PC-3 (cell line): ENCODE results near the gene IQCE.

Source experiments
- CTCF ChIP-seq: fragments of 300-600 bp; sonication (generic); conservative IDR thresholded peaks from 2 replicates; pipeline ENCODE4 v1.5.1; 2017; ENCODE audit warnings: antibody characterized with exemption, low read depth, mild to moderate bottlenecking, low read length
- EZH2 ChIP-seq: fragments of 300-600 bp; sonication (generic); IDR thresholded peaks from one replicate; pipeline ENCODE4 v1.6.1; 2017; ENCODE audit warnings: antibody characterized with exemption, mild to moderate bottlenecking, low read length; ENCODE audit not compliant: unreplicated experiment

- TF ChIP-seq CTCF (no peak), EZH2 (no peak)
Observed at GRCh38 chr7:2566890-2567678, 8.3 kb downstream of the IQCE start.
